Subcutaneous adipose tissue (tissue), 4 donors: ENCODE data around the gene BTBD10. TPM values are rescaled to one million over a fixed set of nuclear protein-coding genes. Genes with fewer than 3 reads are reported as not detected.

Experiments
- CTCF ChIP-seq: fragments of 450-650 bp; IDR thresholded peaks from one replicate; pipeline ENCODE4 v1.5.1; 2016; ENCODE audit warnings: low read depth, mild to moderate bottlenecking, control low read depth, antibody characterized with exemption, moderate library complexity
- total RNA-seq, 4 donors: library from RNA; depleted of rRNA; stranded (reverse); fragments of >200 nt; gene quantifications; one replicate each; pipeline ENCODE4 v1.1.0, GENCODE V29; 2016

Gene BTBD10
- total RNA-seq, 4 donors from 2014 or later = 21.5 to 28.4 (median 25.6) TPM

GRCh38 chr11:13480198-13480597 is 17.2 kb upstream of the BTBD10 start:
- TF ChIP-seq CTCF = no peak

GRCh38 chr11:13479688-13480087 is 16.7 kb upstream of the BTBD10 start:
- TF ChIP-seq CTCF = no peak

- TF ChIP-seq CTCF = no peak
These were observed 12.1 kb upstream of the BTBD10 start for GRCh38 chr11:13475091-13475490.

- TF ChIP-seq CTCF = no peak
These were observed 10.1 kb upstream of the BTBD10 start for GRCh38 chr11:13473013-13473722.

- no peak for TF ChIP-seq CTCF
These were observed 5.7 kb upstream of the BTBD10 start for GRCh38 chr11:13468750-13469149.

- no peak for TF ChIP-seq CTCF
These were observed 2.9 kb upstream of the BTBD10 start for GRCh38 chr11:13465909-13466371.

- TF ChIP-seq CTCF = no peak
These were observed 813 bp upstream of the BTBD10 start for GRCh38 chr11:13463779-13464290.
